Tibial nerve (tissue), 4 donors: Measurements from ENCODE around the gene NAIF1. TPM values are rescaled to one million over a fixed set of nuclear protein-coding genes. Genes with fewer than 3 reads are reported as not detected.
"Not testable (repeated sequence)": the region's sequence is repeated elsewhere in the genome, so short reads cannot be mapped to it uniquely, and the experiment has no call there.

Source experiments
- DNase-seq, 2 donors: peaks; one replicate each; pipeline ENCODE4 v3.0.0-alpha.2; 2019; ENCODE audit warnings: low spot score in 2 of 2
- H3K27ac ChIP-seq, 4 donors: fragments of 200-600 bp; sonication (generic) in 3 of 4; one replicate each; pipeline ENCODE4 v1.5.1; 2017 to 2019; ENCODE audit warnings: mild to moderate bottlenecking in 1 of 4
- H3K27me3 ChIP-seq, 2 donors: fragments of 200-600 bp; sonication (generic) in 1 of 2; one replicate each; pipeline versions ENCODE4 v1.5.1 to v1.6.0; 2017 to 2019
- H3K36me3 ChIP-seq, 3 donors: fragments of 200-600 bp; sonication (generic); one replicate each; pipeline ENCODE4 v1.5.1; 2018 to 2019
- H3K4me1 ChIP-seq, 4 donors: fragments of 200-600 bp; sonication (generic) in 3 of 4; one replicate each; pipeline ENCODE4 v1.5.1; 2017 to 2019
- H3K4me3 ChIP-seq, 4 donors: fragments of 200-600 bp; sonication (generic) in 3 of 4; one replicate each; pipeline ENCODE4 v1.5.1; 2017 to 2019; ENCODE audit warnings: mild to moderate bottlenecking in 1 of 4, moderate library complexity in 1 of 4
- H3K9me3 ChIP-seq, 4 donors: fragments of 200-600 bp; sonication (generic) in 3 of 4; one replicate each; pipeline ENCODE4 v1.5.1; 2017 to 2019
- CTCF ChIP-seq, 5 experiments: fragments of 200-600 bp in 3 of 5; fragments of 450-650 bp in 2 of 5; sonication (generic) in 3 of 5; IDR thresholded peaks; one replicate each; pipeline ENCODE4 v1.5.1; 2016 to 2019; ENCODE audit warnings: antibody characterized with exemption in 5 of 5, mild to moderate bottlenecking in 3 of 5, moderate library complexity in 2 of 5
- EP300 ChIP-seq, 2 donors: sonication (generic); formaldehyde crosslinking; IDR thresholded peaks; one replicate each; pipeline ENCODE4 v1.6.1; 2017; ENCODE audit warnings: antibody characterized with exemption in 2 of 2, mild to moderate bottlenecking in 1 of 2
- POLR2A ChIP-seq, 2 donors: fragments of 450-650 bp; IDR thresholded peaks; one replicate each; pipeline ENCODE4 v1.6.1; 2017; ENCODE audit warnings: antibody characterized with exemption in 2 of 2, mild to moderate bottlenecking in 2 of 2, moderate library complexity in 2 of 2
- WGBS, 2 donors: methylation state at CpG; one replicate each; pipeline ENCODE4 v1.1.5; 2018; 5-methylcytosine and 5-hydroxymethylcytosine counted together
- total RNA-seq, 4 donors: library from RNA; depleted of rRNA; stranded (reverse); fragments of >200 nt; gene quantifications; one replicate each; pipeline ENCODE4 v1.1.0, GENCODE V29; 2016

NAIF1 gene
- total RNA-seq, 4 donors from 2014 or later: 5.4 to 11.2 (median 8.1) TPM

DNA sequence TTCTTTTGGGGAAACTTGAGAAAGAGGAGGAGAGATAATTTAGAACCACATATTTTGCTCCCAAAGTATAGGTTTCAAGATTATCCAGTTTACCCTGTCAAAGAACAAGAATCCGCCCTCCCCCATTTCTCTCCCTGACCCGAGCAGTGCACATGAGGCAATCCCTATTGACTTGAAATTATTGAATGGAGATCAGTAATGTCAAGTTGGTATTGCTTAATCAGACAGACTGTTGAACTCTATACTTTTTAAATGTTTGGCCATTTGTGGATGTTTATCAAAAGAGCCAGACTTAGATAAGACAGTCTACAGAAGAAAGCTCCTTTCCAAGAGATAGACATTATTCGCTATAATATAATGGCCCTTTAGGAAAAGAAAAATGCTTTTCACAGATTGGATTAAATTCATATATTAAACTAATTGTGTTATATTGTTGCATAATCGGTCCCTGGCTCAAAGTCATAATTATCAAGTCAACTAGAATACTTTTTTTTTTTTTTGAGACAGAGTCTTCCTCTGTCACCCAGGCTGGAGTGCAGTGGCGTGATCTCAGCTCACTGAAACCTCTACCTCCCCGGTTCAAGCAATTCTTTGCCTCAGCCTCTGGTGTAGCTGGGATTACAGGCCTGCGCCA, 6.2 kb upstream of the NAIF1 start:
- no peak for DNase-seq
- Histone ChIP-seq H3K27ac (peak overlapping the region; percentile 70 to 96 (median 83)), H3K4me3 (no peak overlapping the region), H3K36me3 (no peaks in the 10 kb centered on the region), H3K27me3 (no peaks in the 10 kb centered on the region), H3K9me3 (no peaks in the 10 kb centered on the region), H3K4me1 (peaks cover 0 to 83% (median 54%) of the 10 kb centered on the region in 4 donors)
- TF ChIP-seq POLR2A (IDR thresholded peaks at IDR 0.05): no peak
- peak in 1 of 2 donors; percentile 67 for TF ChIP-seq EP300 (IDR thresholded peaks at IDR 0.05)
- 48 to 53% methylated on average over 7 of the region's 7 CpGs for WGBS, 2 donors

DNA sequence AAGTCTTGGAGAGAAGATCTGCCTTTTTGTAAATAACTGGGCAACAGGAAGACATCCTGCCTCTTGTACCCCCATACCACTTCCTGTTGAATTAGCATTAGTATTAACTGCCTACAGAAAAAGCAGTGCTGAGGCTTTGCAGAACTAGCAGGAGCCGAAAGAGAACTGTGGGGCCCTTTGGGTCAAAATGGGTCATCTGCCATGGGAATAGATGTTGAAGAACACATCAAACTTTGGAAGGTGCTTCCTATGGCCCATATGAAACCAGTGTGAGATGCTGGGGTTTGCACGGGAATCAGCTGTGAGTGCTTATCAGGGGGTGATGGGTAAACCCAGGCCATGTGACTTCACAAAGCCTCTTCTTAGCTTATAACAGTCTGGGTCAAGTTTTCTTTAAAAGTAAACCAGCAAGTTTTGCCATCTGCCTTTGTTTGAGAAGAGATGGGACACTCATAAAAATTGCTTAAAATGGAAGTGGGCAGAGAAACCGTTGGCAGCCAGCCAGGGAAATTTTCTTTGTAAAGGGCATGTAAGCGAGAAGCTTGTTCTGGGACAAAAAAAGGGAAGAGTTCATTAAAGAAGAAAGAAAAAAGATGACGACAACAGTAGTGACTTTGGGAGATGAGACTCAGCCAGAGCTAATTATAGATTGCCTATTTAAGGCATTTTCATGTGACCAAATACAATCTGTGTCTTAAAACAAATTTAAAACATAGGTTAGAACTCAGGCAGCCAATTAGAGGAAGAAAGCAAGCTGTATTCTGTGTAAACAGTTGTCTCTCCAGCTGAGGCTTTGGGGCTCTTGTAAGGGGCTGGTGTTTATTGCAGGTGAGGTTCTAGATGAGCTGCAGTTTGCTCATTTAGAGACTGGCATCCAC, 5.3 kb upstream of the NAIF1 start:
- Histone ChIP-seq H3K4me3 (peak overlapping the region in 2 of 4 donors; percentile 10 to 12), H3K27ac (peak overlapping the region; percentile 70 to 96 (median 83)), H3K27me3 (no peaks in the 10 kb centered on the region), H3K9me3 (no peaks in the 10 kb centered on the region), H3K4me1 (peaks cover 0 to 75% (median 48%) of the 10 kb centered on the region in 4 donors), H3K36me3 (no peaks in the 10 kb centered on the region)
- no peak for TF ChIP-seq POLR2A (IDR thresholded peaks at IDR 0.05)
- TF ChIP-seq EP300 (IDR thresholded peaks at IDR 0.05): peak; percentile 79 to 86
- peak; percentile 85 to 96 for DNase-seq
- 1 to 5% methylated on average over 5 of the region's 5 CpGs for WGBS, 2 donors

GRCh38 chr9:128071475-128071874, 4.4 kb upstream of the NAIF1 start:
- H3K4me3 ChIP-seq: not testable (repeated sequence)
- H3K27ac ChIP-seq: peak overlapping the region; percentile 70 to 96 (median 83)

GRCh38 chr9:128070874-128071273, 3.8 kb upstream of the NAIF1 start:
- no peaks in the 10 kb centered on the region for H3K9me3 ChIP-seq
- H3K36me3 ChIP-seq: no peaks in the 10 kb centered on the region
- TF ChIP-seq POLR2A (IDR thresholded peaks at IDR 0.05) (no peak), EP300 (IDR thresholded peaks at IDR 0.05) (peak in 1 of 2 donors; percentile 55)
- no peak for DNase-seq
- H3K4me1 ChIP-seq: peaks cover 0 to 83% (median 59%) of the 10 kb centered on the region in 4 donors
- H3K27ac ChIP-seq: peak overlapping the region; percentile 70 to 96 (median 83)
- H3K27me3 ChIP-seq: no peaks in the 10 kb centered on the region
- WGBS, 2 donors: 42 to 46% methylated on average over 7 of the region's 7 CpGs
- H3K4me3 ChIP-seq: no peak overlapping the region

More at GRCh38 chr9:128071475-128071874, 4.4 kb upstream of the NAIF1 start:
- H3K36me3 ChIP-seq, H3K27me3 ChIP-seq, DNase-seq, H3K9me3 ChIP-seq: not testable (repeated sequence)
- 75 to 78% methylated on average over 12 of the region's 12 CpGs for WGBS, 2 donors
- H3K4me1 ChIP-seq: peaks cover 0 to 81% (median 53%) of the 10 kb centered on the region in 4 donors

- H3K9me3 ChIP-seq: no peaks in the 10 kb centered on the region
- peaks cover 0 to 76% (median 60%) of the 10 kb centered on the region in 4 donors for H3K4me1 ChIP-seq
- TF ChIP-seq CTCF (IDR thresholded peaks at IDR 0.05): no peak
- no peak for TF ChIP-seq POLR2A (IDR thresholded peaks at IDR 0.05)
- TF ChIP-seq EP300 (IDR thresholded peaks at IDR 0.05): no peak
- no peaks in the 10 kb centered on the region for H3K27me3 ChIP-seq
- H3K4me3 ChIP-seq: peak overlapping the region; percentile 82 to 98 (median 95)
- H3K27ac ChIP-seq: peak overlapping the region; percentile 93 to 98 (median 95)
- DNase-seq: no peak
- peaks cover 0 to 2% (median 0%) of the 10 kb centered on the region in 3 donors for H3K36me3 ChIP-seq
- WGBS, 2 donors: 0 to 1% methylated on average over 36 to 48 of the region's 50 CpGs
Measured at GRCh38 chr9:128068386-128069205, 1.5 kb upstream of the NAIF1 start.

GRCh38 chr9:128067645-128068385, 695 bp upstream of the NAIF1 start, which contains the start of gene SLC25A25:
Gene SLC25A25, plus strand, starts transcription at chr9:128068232. Its CDS starts 88 bp downstream, at chr9:128068320.
- peaks cover 0 to 73% (median 52%) of the 10 kb centered on the region in 4 donors for H3K4me1 ChIP-seq
- peak within 1 kb of the TSS; percentile 82 to 98 (median 95) for H3K4me3 ChIP-seq
- H3K36me3 ChIP-seq: peaks cover 0 to 10% (median 0%) of the 10 kb centered on the region in 3 donors
- peak within 1 kb of the TSS; percentile 93 to 99 (median 96) for H3K27ac ChIP-seq
- TF ChIP-seq EP300 (IDR thresholded peaks at IDR 0.05) (peak; percentile 80 to 83), CTCF (IDR thresholded peaks at IDR 0.05) (no peak), POLR2A (IDR thresholded peaks at IDR 0.05) (peak; percentile 89 to 92)
- 0% methylated on average over 53 to 62 of the region's 67 CpGs for WGBS, 2 donors
- peak; percentile 99 to 100 for DNase-seq
- no peaks in the 10 kb centered on the region for H3K27me3 ChIP-seq
- no peaks in the 10 kb centered on the region for H3K9me3 ChIP-seq
